ENCODE results near the gene ZMYM3.

- TF ChIP-seq POLR2A (IDR thresholded peaks at IDR 0.05) (no peak), CTCF (IDR thresholded peaks at IDR 0.05) (no peak)
These were observed 28.3 kb downstream of the ZMYM3 start for GRCh38 chrX:71225676-71226075.

All from right lobe of liver (tissue), 4 donors.